Epithelial cell of esophagus (primary cell): ENCODE data around the gene TMEM200B.

ENCODE experiments used
- DNase-seq: peaks from one replicate; pipeline ENCODE4 v3.0.0; 2010; ENCODE audit warnings: low read depth
- H3K4me3 ChIP-seq: 2 replicates; pipeline ENCODE4 v1.5.1; 2011; ENCODE audit warnings: mild to moderate bottlenecking, low read length, control low read depth
- TF ChIP-seq, protein P1 (sequence below): IDR thresholded peaks from 2 replicates; pipeline ENCODE4 v1.5.1; 2011; ENCODE audit warnings: low read depth, mild to moderate bottlenecking, low read length, control low read depth, inconsistent platforms; ENCODE audit not compliant: insufficient read depth; ENCODE audit errors: missing control alignments

TMEM200B gene

GRCh38 chr1:29125237-29125641 is 1.5 kb upstream of the TMEM200B start:
- TF ChIP-seq, protein P1, sequence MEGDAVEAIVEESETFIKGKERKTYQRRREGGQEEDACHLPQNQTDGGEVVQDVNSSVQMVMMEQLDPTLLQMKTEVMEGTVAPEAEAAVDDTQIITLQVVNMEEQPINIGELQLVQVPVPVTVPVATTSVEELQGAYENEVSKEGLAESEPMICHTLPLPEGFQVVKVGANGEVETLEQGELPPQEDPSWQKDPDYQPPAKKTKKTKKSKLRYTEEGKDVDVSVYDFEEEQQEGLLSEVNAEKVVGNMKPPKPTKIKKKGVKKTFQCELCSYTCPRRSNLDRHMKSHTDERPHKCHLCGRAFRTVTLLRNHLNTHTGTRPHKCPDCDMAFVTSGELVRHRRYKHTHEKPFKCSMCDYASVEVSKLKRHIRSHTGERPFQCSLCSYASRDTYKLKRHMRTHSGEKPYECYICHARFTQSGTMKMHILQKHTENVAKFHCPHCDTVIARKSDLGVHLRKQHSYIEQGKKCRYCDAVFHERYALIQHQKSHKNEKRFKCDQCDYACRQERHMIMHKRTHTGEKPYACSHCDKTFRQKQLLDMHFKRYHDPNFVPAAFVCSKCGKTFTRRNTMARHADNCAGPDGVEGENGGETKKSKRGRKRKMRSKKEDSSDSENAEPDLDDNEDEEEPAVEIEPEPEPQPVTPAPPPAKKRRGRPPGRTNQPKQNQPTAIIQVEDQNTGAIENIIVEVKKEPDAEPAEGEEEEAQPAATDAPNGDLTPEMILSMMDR = no peak
- no peak for DNase-seq
- H3K4me3 ChIP-seq = no peak overlapping the region

DNA sequence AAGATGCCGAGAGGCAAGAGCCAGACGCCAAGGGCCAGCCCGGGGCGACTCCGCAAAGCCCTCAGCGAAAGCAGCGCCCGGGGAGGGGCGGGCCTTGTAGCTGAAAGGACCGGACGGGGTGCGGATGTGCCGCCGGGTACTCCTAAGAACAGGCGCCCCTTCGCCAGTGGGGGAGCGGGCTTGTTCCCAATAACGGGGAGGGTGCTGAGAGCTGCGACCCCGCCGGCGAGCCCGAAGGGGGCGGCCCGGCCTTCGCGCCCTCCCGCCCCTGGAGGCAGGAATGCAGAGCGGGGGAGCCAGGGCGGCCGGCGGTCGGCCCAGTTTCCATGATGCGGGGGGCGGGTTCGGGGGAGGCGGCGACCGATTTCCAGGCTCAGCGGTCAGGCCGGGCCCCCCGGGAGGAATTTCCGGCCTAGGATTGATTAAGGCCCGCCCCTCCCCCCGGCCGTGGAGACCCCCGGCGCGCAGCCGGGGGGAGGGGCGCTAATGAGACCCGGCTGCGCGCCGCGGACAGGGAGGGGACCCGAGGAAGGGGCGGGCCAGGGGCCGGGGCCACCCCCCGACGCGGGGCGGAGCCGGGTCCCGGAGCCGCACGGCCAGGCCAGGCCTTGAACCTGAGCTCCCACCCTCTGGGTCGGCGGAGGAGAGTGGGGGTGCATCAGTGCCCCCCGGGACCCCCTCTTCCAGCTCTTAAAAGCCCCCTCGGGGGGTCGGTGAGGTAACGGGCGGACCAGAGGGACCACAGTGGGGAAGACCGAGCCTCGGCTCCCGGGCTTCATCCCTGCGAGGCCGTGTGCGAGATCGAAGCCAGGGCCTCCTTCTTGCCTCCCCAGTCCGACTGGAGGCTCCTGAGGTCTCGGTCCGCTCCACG is 898 bp upstream of the TMEM200B start:
- peak overlapping the region; percentile 39 for H3K4me3 ChIP-seq
- peak; percentile 35 for DNase-seq
- TF ChIP-seq, protein P1 = peak; percentile 22

GRCh38 chr1:29123053-29123886 is 433 bp downstream of the TMEM200B start:
- TF ChIP-seq, protein P1 = no peak
- H3K4me3 ChIP-seq = peak overlapping the region; percentile 3
- DNase-seq = no peak

- no peak overlapping the region for H3K4me3 ChIP-seq
- TF ChIP-seq, protein P1 = no peak
- peak; percentile 46 for DNase-seq
Observed at GRCh38 chr1:29122682-29123052, 1.0 kb downstream of the TMEM200B start.

DNA sequence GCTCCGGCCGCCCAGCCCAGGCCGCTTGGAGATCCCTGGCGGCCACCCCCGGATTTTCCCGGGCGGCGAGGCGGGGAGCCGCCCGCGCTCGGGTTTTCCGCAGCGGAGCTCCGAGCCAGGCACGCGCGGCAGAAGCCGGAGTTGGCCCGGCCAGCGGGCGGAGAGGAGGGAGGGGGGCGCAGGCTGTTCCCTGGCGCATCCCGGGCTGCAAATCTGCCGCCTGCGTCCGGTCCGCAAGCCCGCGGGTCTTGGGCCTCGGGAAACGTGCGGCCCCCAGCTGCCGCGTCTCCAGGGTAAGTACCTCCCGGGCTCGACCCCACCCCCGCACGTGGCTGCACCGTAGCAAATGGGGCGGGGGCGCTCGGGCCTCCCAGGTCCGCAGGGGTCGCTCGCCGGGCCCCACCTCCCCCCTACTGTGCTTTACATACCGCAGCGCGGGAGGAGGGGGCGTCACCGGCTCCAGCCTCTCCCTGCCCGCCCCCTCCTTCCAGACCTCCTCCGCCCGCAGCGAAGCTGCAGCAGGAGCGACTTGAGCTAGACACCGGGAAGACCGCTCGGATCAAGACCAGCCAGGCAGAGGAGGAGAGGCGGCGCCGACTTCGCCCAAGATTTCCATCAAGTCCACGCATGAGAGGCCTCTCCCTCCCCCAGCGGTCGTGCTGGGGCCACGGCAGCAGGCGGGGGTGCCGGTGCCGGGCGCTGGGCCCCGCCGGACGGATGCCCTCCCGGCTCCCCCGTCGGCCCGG is 1.6 kb downstream of the TMEM200B start:
- H3K4me3 ChIP-seq = peak overlapping the region; percentile 5
- TF ChIP-seq, protein P1 = no peak
- no peak for DNase-seq

DNA sequence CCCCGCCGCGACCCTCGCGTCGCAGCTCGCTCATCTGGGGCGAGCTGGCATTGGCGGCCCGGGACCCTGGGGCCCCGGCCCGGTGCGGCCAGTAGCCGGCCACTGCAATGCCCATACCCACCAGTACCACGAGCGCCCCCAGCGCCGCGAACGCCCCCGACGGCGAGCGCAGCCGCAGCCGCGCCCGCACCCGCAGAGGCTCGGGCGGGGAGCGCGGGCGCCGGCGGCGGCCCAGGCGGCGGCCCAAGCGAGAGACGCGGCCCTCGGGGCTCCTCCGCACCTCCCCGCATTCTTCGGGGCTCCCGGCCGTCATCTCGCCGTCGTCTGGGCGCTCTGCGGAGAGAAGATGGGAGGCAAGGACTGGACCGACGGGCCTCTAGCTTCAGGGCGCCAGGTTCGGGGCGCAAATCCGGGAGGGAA is 2.2 kb downstream of the TMEM200B start:
- peak overlapping the region; percentile 5 for H3K4me3 ChIP-seq
- TF ChIP-seq, protein P1 = no peak
- DNase-seq = no peak
